SK-N-SH (cell line): Measurements from ENCODE around the gene NACA2.

Experiments
- ELF1 ChIP-seq: IDR thresholded peaks from 2 replicates; pipeline ENCODE4 v1.4.0; 2012
- EP300 ChIP-seq, 2 experiments: IDR thresholded peaks; 2 replicates each; pipeline versions ENCODE4 v1.4.0 to v1.6.1; 2012; ENCODE audit warnings: borderline replicate concordance in 1 of 2, low read depth in 1 of 2, low read length in 1 of 2
- EZH2phosphoT487 ChIP-seq: fragments of 200-600 bp; sonication (generic); IDR thresholded peaks from 2 replicates; pipeline ENCODE4 v1.6.1; 2017; ENCODE audit warnings: low read depth, mixed run types, mild to moderate bottlenecking, antibody characterized with exemption, moderate library complexity, borderline replicate concordance
- NFIC ChIP-seq: IDR thresholded peaks from 2 replicates; pipeline ENCODE4 v1.4.0; 2012; ENCODE audit warnings: borderline replicate concordance
- RAD21 ChIP-seq: IDR thresholded peaks from 2 replicates; pipeline ENCODE4 v1.6.1; 2012; ENCODE audit warnings: mild to moderate bottlenecking, low read length
- RCOR1 ChIP-seq: fragments of 150-350 bp; IDR thresholded peaks from 2 replicates; pipeline ENCODE4 v1.6.1; 2017; ENCODE audit warnings: antibody characterized with exemption, low read length
- TAF1 ChIP-seq: IDR thresholded peaks from 2 replicates; pipeline ENCODE4 v1.6.1; 2012; ENCODE audit warnings: low read depth, mild to moderate bottlenecking, low read length, moderate library complexity, borderline replicate concordance
- YY1 ChIP-seq: IDR thresholded peaks from 2 replicates; pipeline ENCODE4 v1.4.0; 2012; ENCODE audit warnings: low read depth, mild to moderate bottlenecking
- TF ChIP-seq, protein P1 (sequence below): IDR thresholded peaks from 2 replicates; pipeline ENCODE4 v1.4.0; 2012; ENCODE audit warnings: low read depth
- TF ChIP-seq, protein P2 (sequence below): fragments of 200-600 bp; sonication (generic); IDR thresholded peaks from 2 replicates; pipeline ENCODE4 v1.6.1; 2017; ENCODE audit warnings: antibody characterized with exemption, mild to moderate bottlenecking, moderate library complexity
- TF ChIP-seq, protein P3 (sequence below): IDR thresholded peaks from 2 replicates; pipeline ENCODE4; 2012
- TF ChIP-seq, protein P4 (sequence below): fragments of 150-350 bp; IDR thresholded peaks from 2 replicates; pipeline ENCODE4 v1.6.1; 2017; ENCODE audit warnings: antibody characterized with exemption, low read length, low read depth, borderline replicate concordance
- TF ChIP-seq, protein P5 (sequence below): IDR thresholded peaks from 2 replicates; pipeline ENCODE4 v1.4.0; 2012; ENCODE audit warnings: low read depth, borderline replicate concordance

DNA sequence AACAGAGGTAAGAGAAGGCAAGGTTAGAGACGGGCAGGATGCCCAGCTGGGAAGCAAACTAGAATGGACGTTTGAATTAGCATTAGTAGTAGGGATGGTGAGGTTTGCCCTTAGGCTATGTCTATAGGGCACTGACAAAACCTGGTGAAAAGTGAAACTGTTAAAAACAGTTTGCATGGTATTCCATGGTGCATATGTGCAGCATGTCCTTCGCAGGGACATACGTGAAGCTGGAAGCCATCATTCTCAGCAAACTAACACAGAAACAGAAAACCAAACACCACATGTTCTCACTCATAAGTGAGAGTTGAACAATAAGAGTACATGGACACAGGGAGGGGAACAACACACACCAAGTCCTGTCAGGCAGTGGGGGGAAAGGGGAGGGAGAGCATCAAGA lies 25.8 kb downstream of the NACA2 start:
- TF ChIP-seq, protein P1, sequence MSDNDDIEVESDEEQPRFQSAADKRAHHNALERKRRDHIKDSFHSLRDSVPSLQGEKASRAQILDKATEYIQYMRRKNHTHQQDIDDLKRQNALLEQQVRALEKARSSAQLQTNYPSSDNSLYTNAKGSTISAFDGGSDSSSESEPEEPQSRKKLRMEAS: no peak
- no peak for TF ChIP-seq RCOR1
- TF ChIP-seq TAF1: no peak
- TF ChIP-seq, protein P2, sequence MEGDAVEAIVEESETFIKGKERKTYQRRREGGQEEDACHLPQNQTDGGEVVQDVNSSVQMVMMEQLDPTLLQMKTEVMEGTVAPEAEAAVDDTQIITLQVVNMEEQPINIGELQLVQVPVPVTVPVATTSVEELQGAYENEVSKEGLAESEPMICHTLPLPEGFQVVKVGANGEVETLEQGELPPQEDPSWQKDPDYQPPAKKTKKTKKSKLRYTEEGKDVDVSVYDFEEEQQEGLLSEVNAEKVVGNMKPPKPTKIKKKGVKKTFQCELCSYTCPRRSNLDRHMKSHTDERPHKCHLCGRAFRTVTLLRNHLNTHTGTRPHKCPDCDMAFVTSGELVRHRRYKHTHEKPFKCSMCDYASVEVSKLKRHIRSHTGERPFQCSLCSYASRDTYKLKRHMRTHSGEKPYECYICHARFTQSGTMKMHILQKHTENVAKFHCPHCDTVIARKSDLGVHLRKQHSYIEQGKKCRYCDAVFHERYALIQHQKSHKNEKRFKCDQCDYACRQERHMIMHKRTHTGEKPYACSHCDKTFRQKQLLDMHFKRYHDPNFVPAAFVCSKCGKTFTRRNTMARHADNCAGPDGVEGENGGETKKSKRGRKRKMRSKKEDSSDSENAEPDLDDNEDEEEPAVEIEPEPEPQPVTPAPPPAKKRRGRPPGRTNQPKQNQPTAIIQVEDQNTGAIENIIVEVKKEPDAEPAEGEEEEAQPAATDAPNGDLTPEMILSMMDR: no peak
- no peak for TF ChIP-seq ELF1
- TF ChIP-seq EP300 (IDR thresholded peaks at IDR 0.05; ENCODE audit: borderline replicate concordance in 1 of 2, low read depth in 1 of 2, low read length in 1 of 2): no peak
- TF ChIP-seq, protein P3, sequence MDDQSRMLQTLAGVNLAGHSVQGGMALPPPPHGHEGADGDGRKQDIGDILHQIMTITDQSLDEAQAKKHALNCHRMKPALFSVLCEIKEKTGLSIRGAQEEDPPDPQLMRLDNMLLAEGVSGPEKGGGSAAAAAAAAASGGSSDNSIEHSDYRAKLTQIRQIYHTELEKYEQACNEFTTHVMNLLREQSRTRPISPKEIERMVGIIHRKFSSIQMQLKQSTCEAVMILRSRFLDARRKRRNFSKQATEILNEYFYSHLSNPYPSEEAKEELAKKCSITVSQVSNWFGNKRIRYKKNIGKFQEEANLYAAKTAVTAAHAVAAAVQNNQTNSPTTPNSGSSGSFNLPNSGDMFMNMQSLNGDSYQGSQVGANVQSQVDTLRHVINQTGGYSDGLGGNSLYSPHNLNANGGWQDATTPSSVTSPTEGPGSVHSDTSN: no peak
- no peak for TF ChIP-seq NFIC
- TF ChIP-seq YY1: no peak
- TF ChIP-seq, protein P4, sequence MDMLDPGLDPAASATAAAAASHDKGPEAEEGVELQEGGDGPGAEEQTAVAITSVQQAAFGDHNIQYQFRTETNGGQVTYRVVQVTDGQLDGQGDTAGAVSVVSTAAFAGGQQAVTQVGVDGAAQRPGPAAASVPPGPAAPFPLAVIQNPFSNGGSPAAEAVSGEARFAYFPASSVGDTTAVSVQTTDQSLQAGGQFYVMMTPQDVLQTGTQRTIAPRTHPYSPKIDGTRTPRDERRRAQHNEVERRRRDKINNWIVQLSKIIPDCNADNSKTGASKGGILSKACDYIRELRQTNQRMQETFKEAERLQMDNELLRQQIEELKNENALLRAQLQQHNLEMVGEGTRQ: no peak
- no peak for TF ChIP-seq RAD21
- TF ChIP-seq EZH2phosphoT487: no peak
- TF ChIP-seq, protein P5, sequence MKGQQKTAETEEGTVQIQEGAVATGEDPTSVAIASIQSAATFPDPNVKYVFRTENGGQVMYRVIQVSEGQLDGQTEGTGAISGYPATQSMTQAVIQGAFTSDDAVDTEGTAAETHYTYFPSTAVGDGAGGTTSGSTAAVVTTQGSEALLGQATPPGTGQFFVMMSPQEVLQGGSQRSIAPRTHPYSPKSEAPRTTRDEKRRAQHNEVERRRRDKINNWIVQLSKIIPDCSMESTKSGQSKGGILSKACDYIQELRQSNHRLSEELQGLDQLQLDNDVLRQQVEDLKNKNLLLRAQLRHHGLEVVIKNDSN: no peak
